Measurements from ENCODE around the gene TCEANC.

TCEANC gene

DNA sequence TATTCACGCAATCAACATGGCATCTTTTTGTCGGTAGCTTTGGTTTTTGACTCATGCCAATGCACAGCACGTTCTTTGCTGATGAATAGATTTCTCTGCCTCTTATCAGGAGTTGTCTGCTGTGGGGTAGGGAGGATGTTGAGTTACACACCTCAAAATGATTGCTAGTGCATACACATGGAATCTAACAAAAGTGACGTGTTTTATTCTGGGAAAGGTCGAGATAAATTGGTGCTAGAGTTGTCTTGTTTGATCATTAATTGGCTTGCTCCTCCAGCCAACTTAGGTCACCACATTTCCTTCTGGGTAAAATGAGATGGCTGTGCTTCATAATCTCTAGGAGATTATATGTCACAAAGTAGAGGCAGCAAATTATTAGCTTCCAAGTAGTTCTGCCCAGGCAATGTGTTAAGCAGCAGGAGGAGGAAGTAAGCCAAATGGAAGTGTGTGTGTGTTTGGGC, 39.9 kb downstream of the TCEANC start:
- no peak for DNase-seq (ENCODE audit: low read depth)

DNA sequence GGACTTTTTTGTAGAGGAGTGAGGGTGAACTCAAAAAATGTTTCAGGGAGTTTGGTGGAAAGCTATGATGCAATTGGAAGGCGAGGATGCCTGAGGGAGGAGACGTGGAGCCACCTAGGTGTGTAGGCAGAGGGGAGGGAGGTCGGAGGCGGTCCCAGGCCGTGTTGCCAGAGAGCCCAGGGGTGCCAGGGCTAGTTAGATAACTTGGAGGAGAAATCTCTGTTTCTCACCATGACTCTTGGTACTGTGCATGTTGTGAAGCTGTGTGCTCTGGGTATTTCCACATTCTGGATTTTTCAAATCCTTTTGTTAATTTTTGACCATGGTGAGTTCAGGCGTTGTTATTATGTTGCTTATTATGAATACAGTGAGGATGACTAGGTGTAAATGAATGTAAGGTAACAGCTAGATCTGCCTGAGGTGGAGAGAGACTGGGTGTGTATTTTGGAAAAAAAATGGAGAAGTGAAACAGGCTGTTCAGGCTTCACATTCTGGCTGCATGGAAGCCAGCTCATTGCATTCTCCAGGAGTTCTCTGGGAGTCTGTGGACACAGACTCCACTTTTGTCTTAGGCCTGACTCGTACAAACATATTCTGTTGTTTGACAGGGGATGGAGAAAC, 40.5 kb downstream of the TCEANC start:
- no peak for DNase-seq (ENCODE audit: low read depth)

DNA sequence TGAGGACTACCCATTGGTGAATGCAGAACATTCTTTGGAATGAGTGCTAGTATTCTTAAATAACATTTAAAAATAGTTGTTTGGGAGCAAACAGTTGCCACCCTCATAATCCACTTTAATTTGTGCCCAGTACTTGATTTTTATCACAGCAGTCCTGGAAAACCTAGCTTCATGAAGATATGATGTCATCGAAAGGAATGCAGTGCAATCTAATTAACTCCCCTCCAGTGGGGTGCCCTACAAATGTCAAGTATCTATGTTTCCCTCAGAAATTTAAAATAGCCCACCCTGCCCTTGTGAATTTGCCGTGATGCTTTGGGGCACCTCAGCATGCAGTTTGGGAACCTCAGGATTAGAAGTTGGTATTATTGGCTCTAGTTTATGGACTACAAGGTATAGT, 41.4 kb downstream of the TCEANC start:
- no peak for DNase-seq (ENCODE audit: low read depth)

DNA sequence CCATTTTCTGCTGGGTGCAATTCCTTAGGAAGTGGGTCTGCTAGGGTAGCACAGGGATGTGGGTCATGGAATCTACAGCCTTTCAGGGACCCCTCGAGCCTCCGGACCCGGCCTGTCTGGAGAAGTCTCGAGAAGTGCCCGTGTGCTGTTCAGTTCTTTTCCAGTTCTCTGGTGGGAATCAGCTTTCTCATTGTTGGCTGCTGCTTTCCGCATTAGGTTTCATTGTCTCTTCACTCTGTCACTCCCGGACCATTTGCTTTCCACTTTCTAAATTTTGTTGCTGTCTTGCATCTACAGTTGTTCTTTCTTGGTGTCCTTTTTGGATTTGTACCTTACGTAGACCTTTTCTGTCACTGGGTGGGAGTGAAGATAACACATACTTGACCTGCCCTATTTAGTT, 42.0 kb downstream of the TCEANC start:
- DNase-seq (ENCODE audit: low read depth) = no peak

DNA sequence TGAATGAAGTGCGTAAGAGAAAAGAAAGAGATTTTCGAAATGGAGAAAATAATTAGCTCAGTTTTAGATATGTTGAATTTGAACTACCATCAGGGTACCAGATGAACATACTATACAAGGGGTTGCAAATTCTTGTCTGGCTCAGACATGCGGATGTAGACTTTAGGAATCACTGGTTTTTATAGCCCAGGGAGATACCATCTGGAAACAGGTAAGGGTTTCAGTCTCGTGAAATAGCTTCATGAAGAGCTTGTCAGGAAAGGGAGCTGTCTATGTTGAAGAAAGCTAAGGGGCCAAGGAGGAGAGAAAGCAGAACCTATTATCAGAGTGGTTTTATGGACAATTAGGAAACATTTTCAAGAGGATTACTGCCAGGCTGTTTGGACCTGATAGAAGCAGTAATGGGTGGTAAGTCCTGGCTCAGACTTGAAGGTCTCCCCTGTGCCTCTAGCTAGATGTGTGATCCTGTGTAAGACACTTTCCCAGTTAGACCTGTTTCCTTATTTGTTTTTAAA, 42.7 kb downstream of the TCEANC start:
- no peak for DNase-seq (ENCODE audit: low read depth)

- no peak for DNase-seq (ENCODE audit: low read depth)
Observed at GRCh38 chrX:13697455-13697854, 44.5 kb downstream of the TCEANC start.

DNA sequence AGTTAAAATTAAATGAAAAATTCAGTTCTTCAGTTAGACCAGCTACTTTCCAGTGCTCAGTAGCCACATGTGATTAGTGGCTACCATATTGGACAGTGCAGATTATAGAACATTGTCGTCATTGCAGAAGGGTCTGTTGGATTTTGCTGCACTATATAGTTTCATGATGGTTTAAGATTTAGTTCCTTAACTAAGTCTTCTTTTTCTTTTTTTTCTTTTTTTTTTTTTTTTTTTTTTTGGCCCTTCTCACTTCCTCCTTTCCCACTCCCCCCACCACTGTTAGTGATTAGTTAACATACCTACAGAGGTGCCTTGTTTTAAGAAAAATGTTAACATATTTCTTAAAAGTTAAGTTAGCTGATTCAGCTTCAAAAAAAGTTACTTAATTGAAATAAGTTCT, 45.0 kb downstream of the TCEANC start:
- DNase-seq (ENCODE audit: low read depth) = no peak

- DNase-seq (ENCODE audit: low read depth) = no peak
Observed at GRCh38 chrX:13698432-13698831, 45.5 kb downstream of the TCEANC start.

GRCh38 chrX:13699183-13699826, 46.4 kb downstream of the TCEANC start:
- DNase-seq (ENCODE audit: low read depth) = no peak

GRCh38 chrX:13700380-13700779, 47.4 kb downstream of the TCEANC start:
- DNase-seq (ENCODE audit: low read depth) = no peak

DNA sequence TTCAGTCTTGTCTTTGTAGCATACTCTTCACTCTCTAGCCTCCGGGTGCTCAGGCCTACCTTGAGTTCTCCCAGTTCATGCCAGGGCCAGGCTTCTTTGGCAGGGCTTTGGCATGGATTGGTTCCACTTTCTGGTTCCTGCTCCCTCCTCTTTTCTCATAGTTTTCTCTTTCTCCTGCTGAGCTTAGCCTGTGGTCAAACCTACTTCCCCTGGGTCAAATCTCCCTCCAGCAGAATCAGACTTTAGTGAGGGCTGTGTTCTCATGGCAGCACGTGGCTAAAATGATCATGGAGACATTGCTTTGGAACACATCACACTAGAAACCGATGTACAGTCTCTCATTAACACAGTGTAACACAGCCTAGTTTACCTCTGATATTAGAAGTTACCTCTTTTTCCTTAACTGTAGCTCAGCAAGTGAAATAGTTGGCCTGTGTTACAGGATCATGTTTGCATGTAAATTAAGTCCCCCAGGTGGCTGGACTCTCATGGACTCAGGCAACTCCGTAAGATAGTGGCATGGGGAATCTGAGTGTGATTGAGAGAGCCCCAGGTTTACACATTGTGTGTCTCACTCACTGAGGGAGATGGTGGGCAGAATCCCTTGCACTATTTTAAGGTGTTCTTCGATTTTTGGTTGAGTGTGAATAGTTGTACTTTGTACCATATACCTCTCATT, 49.3 kb downstream of the TCEANC start:
- DNase-seq (ENCODE audit: low read depth) = no peak

GRCh38 chrX:13703135-13703534, 50.2 kb downstream of the TCEANC start:
- no peak for DNase-seq (ENCODE audit: low read depth)

GRCh38 chrX:13703589-13703988, 50.6 kb downstream of the TCEANC start:
- DNase-seq (ENCODE audit: low read depth) = no peak

DNA sequence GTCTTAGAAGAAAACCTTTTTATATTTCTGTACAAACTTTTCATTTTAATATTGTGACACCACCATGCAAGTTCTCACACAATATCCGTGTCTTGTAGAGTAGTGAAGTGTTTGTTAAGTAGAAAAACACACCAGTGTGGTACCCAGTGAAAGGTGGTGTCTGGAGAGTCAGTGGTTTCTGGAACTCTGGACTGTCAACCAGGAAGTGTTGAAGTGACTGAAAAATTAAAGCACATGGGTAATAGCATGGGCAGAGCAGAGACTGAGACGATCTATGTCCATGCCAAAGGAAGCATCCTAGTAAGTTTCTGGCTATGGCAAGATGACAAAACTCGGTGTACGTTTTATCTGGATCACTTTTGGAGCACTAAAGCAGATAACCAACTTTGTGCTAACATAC, 58.2 kb downstream of the TCEANC start:
- no peak for DNase-seq (ENCODE audit: low read depth)

Measured in GM04504 (cell line).